ENCODE results near the gene CCL20.

DNA sequence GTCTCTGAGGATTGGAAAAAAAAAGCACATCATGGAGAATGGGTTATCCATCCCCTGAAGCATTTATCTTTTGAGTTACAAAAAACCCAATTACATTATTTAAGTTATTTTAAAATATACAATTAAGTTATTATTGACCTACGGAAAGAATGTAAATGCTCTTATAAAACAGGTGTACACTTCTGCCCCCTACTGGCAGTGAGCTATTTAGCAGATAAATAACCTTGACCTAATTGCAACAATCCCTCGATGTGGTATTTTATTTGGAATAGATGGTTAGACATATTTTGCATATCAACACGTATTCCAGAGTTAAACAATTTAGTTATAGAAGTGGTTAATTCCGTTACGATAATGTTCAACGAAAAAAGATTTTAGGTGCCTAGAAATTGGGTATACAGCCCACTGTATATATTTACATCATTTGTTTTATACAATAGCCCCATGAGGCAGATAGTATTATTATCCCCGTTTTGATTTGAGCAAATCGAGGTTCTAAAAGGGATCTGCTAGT is 48.6 kb downstream of the CCL20 start:
- no peak for TF ChIP-seq POLR2A (IDR thresholded peaks at IDR 0.05)
- TF ChIP-seq, protein P1, sequence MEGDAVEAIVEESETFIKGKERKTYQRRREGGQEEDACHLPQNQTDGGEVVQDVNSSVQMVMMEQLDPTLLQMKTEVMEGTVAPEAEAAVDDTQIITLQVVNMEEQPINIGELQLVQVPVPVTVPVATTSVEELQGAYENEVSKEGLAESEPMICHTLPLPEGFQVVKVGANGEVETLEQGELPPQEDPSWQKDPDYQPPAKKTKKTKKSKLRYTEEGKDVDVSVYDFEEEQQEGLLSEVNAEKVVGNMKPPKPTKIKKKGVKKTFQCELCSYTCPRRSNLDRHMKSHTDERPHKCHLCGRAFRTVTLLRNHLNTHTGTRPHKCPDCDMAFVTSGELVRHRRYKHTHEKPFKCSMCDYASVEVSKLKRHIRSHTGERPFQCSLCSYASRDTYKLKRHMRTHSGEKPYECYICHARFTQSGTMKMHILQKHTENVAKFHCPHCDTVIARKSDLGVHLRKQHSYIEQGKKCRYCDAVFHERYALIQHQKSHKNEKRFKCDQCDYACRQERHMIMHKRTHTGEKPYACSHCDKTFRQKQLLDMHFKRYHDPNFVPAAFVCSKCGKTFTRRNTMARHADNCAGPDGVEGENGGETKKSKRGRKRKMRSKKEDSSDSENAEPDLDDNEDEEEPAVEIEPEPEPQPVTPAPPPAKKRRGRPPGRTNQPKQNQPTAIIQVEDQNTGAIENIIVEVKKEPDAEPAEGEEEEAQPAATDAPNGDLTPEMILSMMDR (IDR thresholded peaks at IDR 0.05), result peak in 5 of 6 experiments; percentile 16 to 55 (median 35)

Data from adrenal gland (tissue), 5 donors.